Type B pancreatic cell (in vitro differentiated cells): ENCODE results near the gene SLC25A41. TPM values are rescaled to one million over a fixed set of nuclear protein-coding genes. Genes with fewer than 3 reads are reported as not detected.

Experiments
- DNase-seq: peaks from one replicate; pipeline ENCODE4 v3.0.0; 2021; ENCODE audit warnings: mixed read lengths; ENCODE audit not compliant: unreplicated experiment; ENCODE audit errors: extremely low spot score
- H3K27ac Mint-ChIP-seq: 2 replicates; pipeline ENCODE4 v1.8.0; 2021; ENCODE audit warnings: mild to moderate bottlenecking, mixed read lengths
- H3K27me3 Mint-ChIP-seq: 2 replicates; pipeline ENCODE4 v1.8.0; 2021; ENCODE audit warnings: mixed read lengths
- H3K36me3 Mint-ChIP-seq: 2 replicates; pipeline ENCODE4 v1.8.0; 2021; ENCODE audit warnings: mixed read lengths
- H3K4me1 Mint-ChIP-seq: one replicate; pipeline ENCODE4 v1.8.0; 2021; ENCODE audit warnings: mixed read lengths; ENCODE audit not compliant: unreplicated experiment
- H3K4me3 Mint-ChIP-seq: 2 replicates; pipeline ENCODE4 v1.8.0; 2021; ENCODE audit warnings: mild to moderate bottlenecking, mixed read lengths
- H3K9me3 Mint-ChIP-seq: 2 replicates; pipeline ENCODE4 v1.8.0; 2021; ENCODE audit warnings: mixed read lengths
- total RNA-seq: library from RNA; stranded (reverse); gene quantifications from 2 replicates; pipeline ENCODE4 v1.2.1, GENCODE V29; 2021; ENCODE audit warnings: low replicate concordance
- TF ChIP-seq, protein P1 (sequence below): fragments of 200-600 bp; sonication (generic); conservative IDR thresholded peaks from 2 replicates; pipeline ENCODE4 v1.5.0; 2021; ENCODE audit warnings: antibody characterized with exemption, mild to moderate bottlenecking

SLC25A41 gene
- total RNA-seq, 1 donor from 2014 or later: 1.0 TPM

DNA sequence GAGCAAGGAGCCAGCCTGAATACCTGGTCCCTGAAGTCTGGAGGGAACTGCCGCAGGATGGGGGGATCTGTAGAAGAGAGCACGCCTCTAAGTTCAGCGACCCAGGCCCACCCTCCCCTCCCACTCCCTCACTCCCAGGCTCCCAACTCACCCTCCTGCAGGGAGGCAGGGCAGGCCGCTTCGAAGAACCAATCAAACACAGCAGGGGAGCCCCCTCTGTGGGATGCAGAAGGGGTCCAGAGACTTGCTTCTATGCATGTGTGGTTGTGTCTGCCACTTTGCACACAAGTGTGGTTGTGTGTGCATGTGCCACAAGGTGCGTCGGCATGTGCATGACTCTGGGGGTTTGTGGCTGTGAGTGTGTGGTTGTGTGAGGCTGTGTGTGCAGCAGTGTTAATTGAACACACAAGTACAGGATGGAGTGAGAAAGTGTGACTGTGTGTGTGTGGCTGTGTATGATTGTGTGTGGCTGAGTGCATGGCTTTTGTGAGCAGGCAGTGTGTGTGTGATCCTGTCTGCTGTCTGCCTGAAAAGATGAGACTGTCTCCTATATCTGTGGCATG is 46.4 kb upstream of the SLC25A41 start:
- Mint-ChIP-seq H3K4me1 (no peaks in the 10 kb centered on the region), H3K27ac (no peak overlapping the region), H3K9me3 (no peaks in the 10 kb centered on the region), H3K27me3 (peaks cover 23% of the 10 kb centered on the region), H3K36me3 (no peaks in the 10 kb centered on the region), H3K4me3 (no peak overlapping the region)
- DNase-seq: no peak
- TF ChIP-seq, protein P1, sequence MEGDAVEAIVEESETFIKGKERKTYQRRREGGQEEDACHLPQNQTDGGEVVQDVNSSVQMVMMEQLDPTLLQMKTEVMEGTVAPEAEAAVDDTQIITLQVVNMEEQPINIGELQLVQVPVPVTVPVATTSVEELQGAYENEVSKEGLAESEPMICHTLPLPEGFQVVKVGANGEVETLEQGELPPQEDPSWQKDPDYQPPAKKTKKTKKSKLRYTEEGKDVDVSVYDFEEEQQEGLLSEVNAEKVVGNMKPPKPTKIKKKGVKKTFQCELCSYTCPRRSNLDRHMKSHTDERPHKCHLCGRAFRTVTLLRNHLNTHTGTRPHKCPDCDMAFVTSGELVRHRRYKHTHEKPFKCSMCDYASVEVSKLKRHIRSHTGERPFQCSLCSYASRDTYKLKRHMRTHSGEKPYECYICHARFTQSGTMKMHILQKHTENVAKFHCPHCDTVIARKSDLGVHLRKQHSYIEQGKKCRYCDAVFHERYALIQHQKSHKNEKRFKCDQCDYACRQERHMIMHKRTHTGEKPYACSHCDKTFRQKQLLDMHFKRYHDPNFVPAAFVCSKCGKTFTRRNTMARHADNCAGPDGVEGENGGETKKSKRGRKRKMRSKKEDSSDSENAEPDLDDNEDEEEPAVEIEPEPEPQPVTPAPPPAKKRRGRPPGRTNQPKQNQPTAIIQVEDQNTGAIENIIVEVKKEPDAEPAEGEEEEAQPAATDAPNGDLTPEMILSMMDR: no peak

DNA sequence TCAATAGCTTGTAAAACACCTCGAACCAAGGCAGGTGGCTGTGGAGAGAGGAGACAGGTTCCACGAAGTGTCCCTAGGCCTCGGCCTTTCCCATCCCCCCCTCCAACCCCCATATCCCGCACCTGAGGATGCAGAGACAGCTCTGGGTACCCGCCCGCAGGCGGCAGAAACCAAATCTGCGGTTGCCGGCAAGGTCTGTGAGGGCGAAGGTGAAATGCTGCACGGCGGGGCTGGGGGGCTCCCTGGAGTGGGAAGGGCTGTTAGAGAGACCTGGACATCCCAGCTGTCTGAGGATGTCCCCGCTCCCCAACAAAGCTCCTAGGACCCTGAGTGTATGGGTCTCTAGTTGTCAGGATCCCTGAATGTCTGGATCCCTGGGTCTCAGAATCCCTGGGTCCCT is 45.3 kb upstream of the SLC25A41 start:
- TF ChIP-seq, protein P1: no peak
- Mint-ChIP-seq H3K36me3 (no peaks in the 10 kb centered on the region), H3K27ac (no peak overlapping the region), H3K4me1 (no peaks in the 10 kb centered on the region), H3K27me3 (peaks cover 28% of the 10 kb centered on the region), H3K9me3 (no peaks in the 10 kb centered on the region), H3K4me3 (no peak overlapping the region)
- no peak for DNase-seq

DNA sequence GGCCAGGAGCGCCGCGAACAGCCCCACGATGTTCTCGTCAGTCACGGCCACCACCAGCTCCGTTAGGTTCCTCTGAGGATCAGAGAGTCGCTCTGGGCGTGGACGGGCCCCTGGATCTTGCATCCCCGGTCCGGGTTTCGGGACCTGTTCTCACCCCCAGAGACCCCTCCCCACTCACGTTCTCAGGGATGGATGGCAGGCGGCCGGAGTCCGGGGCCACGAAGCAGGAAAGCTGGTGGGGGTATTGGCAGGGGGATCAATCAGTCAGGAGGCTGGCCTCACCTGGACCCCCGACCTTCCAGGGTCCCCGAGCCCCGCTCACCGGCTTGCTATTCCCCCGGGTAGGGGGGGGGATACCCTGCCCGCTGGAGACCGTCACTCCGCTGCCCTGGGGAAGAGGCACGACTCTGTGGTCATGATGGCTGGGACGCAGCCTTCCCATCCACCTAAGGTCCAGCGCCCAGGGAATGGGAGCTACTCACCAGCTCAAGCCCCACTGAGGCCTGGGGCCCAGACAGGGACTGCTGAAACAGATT is 43.4 kb upstream of the SLC25A41 start:
- Mint-ChIP-seq H3K27me3 (peaks cover 27% of the 10 kb centered on the region), H3K4me3 (peak overlapping the region; percentile 86), H3K36me3 (no peaks in the 10 kb centered on the region), H3K27ac (no peak overlapping the region), H3K4me1 (no peaks in the 10 kb centered on the region), H3K9me3 (no peaks in the 10 kb centered on the region)
- no peak for DNase-seq
- TF ChIP-seq, protein P1: no peak

DNA sequence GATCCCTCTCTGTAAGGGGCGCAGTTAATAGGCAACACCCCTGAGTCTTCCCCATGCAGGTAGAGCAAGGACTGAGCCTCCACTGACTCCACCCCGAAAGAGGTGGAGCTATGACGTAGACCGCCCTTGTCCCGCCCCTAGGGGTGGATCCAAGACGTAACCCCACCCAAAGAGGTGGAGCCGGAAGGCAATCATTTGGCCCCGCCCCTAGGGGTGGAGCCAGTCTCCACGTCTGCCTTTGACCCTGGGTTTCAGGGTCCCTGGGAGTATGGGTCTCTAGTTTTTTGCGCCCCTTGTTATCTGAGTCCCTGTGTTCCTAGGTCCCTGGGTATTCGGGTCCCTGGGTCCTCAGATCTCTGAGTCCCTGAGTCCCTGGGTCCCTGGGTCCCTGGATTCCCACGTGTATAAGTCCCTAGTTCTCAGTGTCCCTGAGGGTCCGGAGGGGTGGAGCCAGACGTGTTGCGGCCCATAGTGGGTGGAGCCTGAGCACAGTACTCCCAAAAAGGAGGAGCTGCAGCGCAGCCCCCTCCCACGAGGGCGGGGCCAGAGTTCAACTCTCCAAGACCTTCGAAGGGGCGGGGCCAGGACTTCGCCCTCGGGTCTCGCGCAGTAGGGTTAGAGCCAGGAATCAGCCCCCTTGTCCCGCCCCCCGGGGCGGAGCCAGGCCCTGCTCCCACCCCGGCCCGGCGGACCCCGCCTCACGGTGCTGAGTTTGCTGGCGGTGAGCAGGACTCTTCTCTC is 42.8 kb upstream of the SLC25A41 start:
- TF ChIP-seq, protein P1: no peak
- H3K9me3 Mint-ChIP-seq: no peaks in the 10 kb centered on the region
- peaks cover 26% of the 10 kb centered on the region for H3K27me3 Mint-ChIP-seq
- H3K27ac Mint-ChIP-seq: peak overlapping the region; percentile 81
- H3K4me3 Mint-ChIP-seq: peak overlapping the region; percentile 86
- H3K36me3 Mint-ChIP-seq: no peaks in the 10 kb centered on the region
- H3K4me1 Mint-ChIP-seq: no peaks in the 10 kb centered on the region
- peak; percentile 85 for DNase-seq

DNA sequence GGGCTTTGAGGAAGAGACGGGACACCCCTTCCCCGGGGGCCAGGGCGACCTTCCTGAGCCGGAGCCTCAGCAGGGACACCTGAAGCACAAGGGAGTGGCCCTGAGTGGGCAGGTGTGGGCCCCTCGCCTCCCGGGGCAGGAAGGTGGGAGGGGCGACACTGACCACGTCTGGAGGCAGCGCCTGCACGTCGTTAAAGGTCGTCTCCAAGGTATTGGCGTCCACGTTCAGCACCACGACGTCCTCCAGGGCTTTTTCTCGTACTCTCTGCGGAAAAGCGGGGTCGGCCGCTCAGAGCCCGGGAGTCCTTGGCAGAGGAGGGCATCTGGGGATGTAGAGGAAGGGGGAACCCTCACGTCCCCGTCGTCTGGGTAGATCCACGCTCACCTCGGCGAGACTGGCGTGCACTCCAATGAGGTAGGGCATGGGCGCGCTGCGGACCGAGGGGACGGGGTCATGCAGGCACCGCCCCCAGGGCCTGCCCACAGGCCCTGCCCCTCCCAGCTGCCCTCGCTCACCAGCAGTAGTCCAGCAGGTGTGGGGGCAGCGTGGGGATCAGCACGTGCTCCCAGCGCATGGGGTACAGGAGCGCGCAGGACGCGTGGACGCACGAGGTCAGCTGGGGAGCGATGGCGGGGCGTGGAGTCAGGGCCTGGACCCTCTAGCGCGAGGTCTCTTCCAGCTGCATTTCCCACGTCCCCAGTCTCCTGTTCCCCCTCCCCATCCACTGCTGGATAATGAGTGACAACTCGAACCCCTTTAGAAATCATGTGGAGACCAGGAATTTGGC is 42.0 kb upstream of the SLC25A41 start:
- no peak for DNase-seq
- Mint-ChIP-seq H3K36me3 (no peaks in the 10 kb centered on the region), H3K27me3 (peaks cover 19% of the 10 kb centered on the region), H3K4me3 (peak overlapping the region; percentile 86), H3K9me3 (no peaks in the 10 kb centered on the region), H3K4me1 (no peaks in the 10 kb centered on the region), H3K27ac (peak overlapping the region; percentile 81)
- TF ChIP-seq, protein P1: no peak
